Activated B cell treated with CpG ODN at 0.5 μM for 24 hours (primary cell): Measurements from ENCODE around the gene MAPK12. TPM values are rescaled to one million over a fixed set of nuclear protein-coding genes. Genes with fewer than 3 reads are reported as not detected.

Experiments
- ATAC-seq: fragments of 200-7000 bp; cut with Tn5 transposase; one replicate; pipeline ENCODE4 v1.10.0; 2021; ENCODE audit warnings: low read depth, mild to moderate bottlenecking, moderate library complexity
- CTCF ChIA-PET: fragments of 350-600 bp; sonication (Branson Sonifier 250); formaldehyde crosslinking; loops from one replicate; lab custom pipeline; 2021; ENCODE audit warnings: antibody characterized with exemption; lab: Charles Lee
- POLR2A ChIA-PET: fragments of 350-600 bp; sonication (Branson Sonifier 250); formaldehyde crosslinking; loops from one replicate; lab custom pipeline; 2021; ENCODE audit warnings: antibody characterized with exemption; lab: Charles Lee
- DNase-seq: peaks from one replicate; pipeline ENCODE4 v3.0.0; 2022
- H3K27ac Mint-ChIP-seq: one replicate; pipeline ENCODE4 v1.8.0; 2020; ENCODE audit warnings: mixed read lengths
- H3K27me3 Mint-ChIP-seq: one replicate; pipeline ENCODE4 v1.8.0; 2021; ENCODE audit warnings: mixed read lengths
- H3K36me3 Mint-ChIP-seq: one replicate; pipeline ENCODE4 v1.8.0; 2021; ENCODE audit warnings: low read depth, mixed read lengths
- H3K4me1 Mint-ChIP-seq: one replicate; pipeline ENCODE4 v1.8.0; 2021; ENCODE audit warnings: mixed read lengths
- H3K4me3 Mint-ChIP-seq: one replicate; pipeline ENCODE4 v1.8.0; 2020; ENCODE audit warnings: mild to moderate bottlenecking, mixed read lengths
- H3K9me3 Mint-ChIP-seq: one replicate; pipeline ENCODE4 v1.8.0; 2020; ENCODE audit warnings: mixed read lengths
- intact Hi-C: fragments of 100-400 bp; cut with micrococcal nuclease; formaldehyde crosslinking; loops from one replicate; pipeline ENCODE4 v1.15.1; 2024
- total RNA-seq: library from RNA; stranded (reverse); gene quantifications from 2 replicates; pipeline ENCODE4 v1.2.3, GENCODE V29; 2022
- TF ChIP-seq, protein P1 (sequence below): fragments of 200-600 bp; IDR thresholded peaks from one replicate; pipeline ENCODE4 v1.8.0; 2022; ENCODE audit warnings: antibody characterized with exemption, mild to moderate bottlenecking

The MAPK12 gene
- total RNA-seq, 1 donor from 2014 or later = 4.4 TPM

DNA sequence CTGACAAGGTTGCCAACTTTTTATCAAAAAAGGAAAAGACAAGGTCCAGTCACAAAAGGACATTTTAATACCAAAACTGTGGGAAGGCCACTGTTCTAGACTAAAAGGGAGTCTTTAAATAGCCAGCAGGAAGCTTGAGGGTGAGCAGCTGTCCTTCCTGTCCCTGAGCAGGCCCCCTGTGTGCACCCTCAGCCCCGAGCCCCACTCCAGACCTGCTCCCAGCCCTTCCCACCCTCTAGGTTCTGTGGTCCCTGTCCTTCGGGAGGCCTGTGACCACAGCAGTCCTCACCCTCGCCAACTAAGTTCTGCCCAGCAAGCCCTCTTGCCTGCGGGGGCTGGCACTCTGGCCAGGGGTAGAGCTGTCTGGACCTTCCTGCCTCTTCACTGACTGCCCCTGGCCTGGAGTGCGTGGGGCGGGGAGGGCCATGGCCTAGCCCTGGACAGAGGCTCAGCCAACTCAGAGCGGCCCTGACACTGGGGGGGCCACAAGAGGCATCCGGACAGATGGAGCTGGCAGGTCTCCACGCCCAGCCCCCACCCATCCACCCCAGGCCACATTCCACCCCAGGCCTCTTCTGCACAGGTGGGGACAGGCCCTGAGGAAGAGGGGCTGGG, 47.6 kb upstream of the MAPK12 start:
- Mint-ChIP-seq H3K27ac (peak overlapping the region; percentile 57), H3K4me3 (peak overlapping the region; percentile 62), H3K27me3 (no peaks in the 10 kb centered on the region), H3K9me3 (no peaks in the 10 kb centered on the region), H3K36me3 (no peaks in the 10 kb centered on the region), H3K4me1 (peaks cover 41% of the 10 kb centered on the region)
- ATAC-seq = no peak
- ChIA-PET CTCF (no interaction called here), POLR2A (interaction anchor here (0.6 to 0.8 kb wide), 2 partner anchors 15 to 41 kb away, joined by 4 to 5 read pairs; no protein-coding TSS in a partner anchor)
- no peak for DNase-seq
- intact Hi-C loops = no loop called here
- TF ChIP-seq, protein P1, sequence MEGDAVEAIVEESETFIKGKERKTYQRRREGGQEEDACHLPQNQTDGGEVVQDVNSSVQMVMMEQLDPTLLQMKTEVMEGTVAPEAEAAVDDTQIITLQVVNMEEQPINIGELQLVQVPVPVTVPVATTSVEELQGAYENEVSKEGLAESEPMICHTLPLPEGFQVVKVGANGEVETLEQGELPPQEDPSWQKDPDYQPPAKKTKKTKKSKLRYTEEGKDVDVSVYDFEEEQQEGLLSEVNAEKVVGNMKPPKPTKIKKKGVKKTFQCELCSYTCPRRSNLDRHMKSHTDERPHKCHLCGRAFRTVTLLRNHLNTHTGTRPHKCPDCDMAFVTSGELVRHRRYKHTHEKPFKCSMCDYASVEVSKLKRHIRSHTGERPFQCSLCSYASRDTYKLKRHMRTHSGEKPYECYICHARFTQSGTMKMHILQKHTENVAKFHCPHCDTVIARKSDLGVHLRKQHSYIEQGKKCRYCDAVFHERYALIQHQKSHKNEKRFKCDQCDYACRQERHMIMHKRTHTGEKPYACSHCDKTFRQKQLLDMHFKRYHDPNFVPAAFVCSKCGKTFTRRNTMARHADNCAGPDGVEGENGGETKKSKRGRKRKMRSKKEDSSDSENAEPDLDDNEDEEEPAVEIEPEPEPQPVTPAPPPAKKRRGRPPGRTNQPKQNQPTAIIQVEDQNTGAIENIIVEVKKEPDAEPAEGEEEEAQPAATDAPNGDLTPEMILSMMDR = no peak

DNA sequence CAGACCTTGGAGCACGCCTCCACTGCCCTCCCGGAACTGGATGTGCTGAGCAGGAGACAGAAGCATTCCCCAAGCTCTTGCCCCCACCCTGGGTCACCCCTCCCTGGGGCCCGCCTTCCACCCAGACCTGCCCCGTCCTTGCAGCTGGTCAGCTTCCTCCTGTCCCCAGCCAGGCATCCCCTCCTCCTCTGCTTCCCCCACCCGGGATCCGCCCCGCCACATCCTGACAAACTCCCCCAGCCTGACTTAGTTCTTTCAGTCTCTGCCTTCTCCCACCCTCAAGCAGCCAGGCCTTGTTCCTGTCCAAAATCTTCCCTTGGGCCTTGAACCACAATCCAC, 47.1 kb upstream of the MAPK12 start:
- CTCF ChIA-PET = no interaction called here
- Mint-ChIP-seq H3K27ac (peak overlapping the region; percentile 57), H3K4me3 (peak overlapping the region; percentile 62), H3K27me3 (no peaks in the 10 kb centered on the region), H3K9me3 (no peaks in the 10 kb centered on the region), H3K36me3 (no peaks in the 10 kb centered on the region), H3K4me1 (peaks cover 41% of the 10 kb centered on the region)
- DNase-seq (no peak), ATAC-seq (no peak)
- TF ChIP-seq, protein P1 = no peak
- intact Hi-C loops = no loop called here
- POLR2A ChIA-PET = no interaction called here

DNA sequence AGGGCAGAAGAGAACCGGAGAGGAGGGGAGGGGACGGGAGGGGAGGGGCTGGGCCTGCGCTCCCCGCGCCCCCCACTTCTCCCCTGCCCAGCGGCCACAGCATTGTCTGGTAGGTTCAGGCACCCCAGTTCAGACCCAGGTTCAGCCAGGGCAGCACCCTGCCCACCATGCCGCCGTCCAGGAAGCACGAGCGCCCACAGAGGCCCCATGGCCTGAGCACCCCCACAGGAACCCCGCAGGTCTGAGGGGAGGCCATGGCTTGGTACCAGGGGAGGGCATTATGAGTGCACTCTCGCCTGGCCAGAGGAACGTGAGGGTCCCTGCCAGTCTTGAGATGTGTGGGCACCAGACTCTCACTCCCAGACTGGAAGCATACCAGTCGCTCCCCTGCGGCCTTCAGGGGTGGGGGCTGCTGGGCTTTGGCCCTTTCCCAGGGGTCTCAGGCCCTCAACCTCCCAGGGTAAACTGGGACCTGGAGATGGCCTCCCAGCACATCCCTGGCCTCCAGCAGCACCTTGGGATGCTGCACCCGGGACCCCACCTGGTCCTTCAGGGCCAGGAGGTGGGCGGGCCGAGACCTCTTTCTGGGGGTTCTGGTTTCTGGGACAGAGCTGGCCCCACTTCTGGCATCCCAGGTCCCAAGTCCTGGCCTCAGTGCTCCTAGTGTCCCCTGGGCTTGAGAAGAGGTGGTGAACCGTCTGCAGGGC, 46.6 kb upstream of the MAPK12 start:
- Mint-ChIP-seq H3K27ac (no peak overlapping the region), H3K4me3 (no peak overlapping the region), H3K4me1 (peaks cover 43% of the 10 kb centered on the region), H3K36me3 (no peaks in the 10 kb centered on the region), H3K27me3 (no peaks in the 10 kb centered on the region), H3K9me3 (no peaks in the 10 kb centered on the region)
- ATAC-seq = no peak
- ChIA-PET POLR2A (interaction anchor here (1.0 to 4.9 kb wide), 4 partner anchors 13 to 64 kb away, joined by 3 to 74 read pairs (median 6); partner anchors contain the start of gene TUBGCP6), CTCF (interaction anchor here (1.8 kb wide), 1 partner anchor 18 kb away, joined by 5 read pairs; the partner anchor contains the start of gene DENND6B)
- TF ChIP-seq, protein P1 = no peak
- intact Hi-C loops = no loop called here
- no peak for DNase-seq

DNA sequence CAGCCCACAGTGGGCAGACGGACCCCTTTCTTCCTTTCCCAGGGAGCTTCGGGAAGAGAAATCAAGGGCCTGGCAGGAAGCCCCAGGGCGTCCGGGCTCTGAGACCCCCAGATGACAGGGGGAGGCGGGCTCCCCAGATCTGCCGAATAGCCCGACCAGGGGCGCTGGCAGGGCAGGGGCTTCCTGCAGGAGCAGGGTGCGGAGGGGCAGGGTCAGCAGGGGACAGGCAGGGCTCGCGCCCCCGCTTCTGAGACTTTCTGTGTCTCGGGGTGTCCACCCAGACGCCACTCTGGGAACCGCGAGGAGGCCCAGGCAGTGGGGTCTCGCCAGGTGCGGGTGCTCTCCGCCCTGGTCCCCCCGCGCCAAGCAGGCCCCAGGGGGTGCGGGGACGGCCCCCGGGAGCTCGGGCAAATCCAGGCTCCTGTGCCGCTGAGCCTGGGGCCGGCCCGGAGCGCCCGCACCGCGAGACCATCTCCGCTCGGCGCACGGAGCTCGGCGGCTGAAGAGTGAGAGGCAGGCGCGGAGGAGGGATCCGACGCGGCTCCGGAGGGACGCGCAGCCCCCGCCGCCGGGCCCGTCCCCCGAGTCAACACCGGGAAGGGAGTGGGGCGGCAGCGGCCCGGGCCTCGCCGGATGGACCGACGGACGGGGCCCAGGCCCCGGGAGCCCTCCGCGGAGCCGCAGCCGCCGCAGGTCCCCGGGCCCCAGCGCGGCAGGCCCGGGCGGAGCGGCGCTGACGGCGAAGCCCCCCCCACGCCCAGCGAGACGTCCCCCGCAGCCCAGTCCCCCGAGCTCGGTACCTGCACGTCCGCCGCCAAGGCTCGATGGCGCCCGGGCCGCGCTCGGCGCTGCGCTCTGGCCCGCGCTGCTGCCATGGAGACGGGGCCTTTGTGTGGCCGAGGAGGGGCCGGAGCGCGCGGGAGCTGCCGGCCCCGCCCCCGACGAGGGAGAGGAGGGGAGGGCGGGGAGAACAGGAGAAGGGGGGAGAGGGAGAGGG, 45.6 kb upstream of the MAPK12 start, which contains the start of gene PLXNB2:
Gene PLXNB2, minus strand, starts transcription at position 894 of the 997 bp plus-strand sequence. CDS start 17,062 bp downstream, outside the sequence.
- TF ChIP-seq, protein P1 = no peak
- Mint-ChIP-seq H3K36me3 (no peaks in the 10 kb centered on the region), H3K4me1 (peaks cover 52% of the 10 kb centered on the region), H3K9me3 (no peaks in the 10 kb centered on the region), H3K4me3 (peak within 1 kb of the TSS; percentile 38), H3K27me3 (no peaks in the 10 kb centered on the region), H3K27ac (no peak within 1 kb of the TSS)
- ATAC-seq (peak; percentile 45), DNase-seq (no peak)
- intact Hi-C loops = no loop called here
- ChIA-PET POLR2A (interaction anchor here (0.6 to 4.9 kb wide), 13 partner anchors 8 to 382 kb away, joined by 3 to 74 read pairs (median 5); partner anchors contain the start of genes DENND6B and TUBGCP6), CTCF (interaction anchor here (1.5 to 1.8 kb wide), 2 partner anchors 13 to 19 kb away, joined by 3 to 5 read pairs; partner anchors contain the start of gene DENND6B)
